GM21786 (cell line): ENCODE results near the gene CCDC30.

Source experiments
- ATAC-seq: cut with Tn5 transposase; IDR thresholded peaks from one replicate; pipeline ENCODE4 v1.9.1; 2021; ENCODE audit not compliant: unreplicated experiment

Gene CCDC30

DNA sequence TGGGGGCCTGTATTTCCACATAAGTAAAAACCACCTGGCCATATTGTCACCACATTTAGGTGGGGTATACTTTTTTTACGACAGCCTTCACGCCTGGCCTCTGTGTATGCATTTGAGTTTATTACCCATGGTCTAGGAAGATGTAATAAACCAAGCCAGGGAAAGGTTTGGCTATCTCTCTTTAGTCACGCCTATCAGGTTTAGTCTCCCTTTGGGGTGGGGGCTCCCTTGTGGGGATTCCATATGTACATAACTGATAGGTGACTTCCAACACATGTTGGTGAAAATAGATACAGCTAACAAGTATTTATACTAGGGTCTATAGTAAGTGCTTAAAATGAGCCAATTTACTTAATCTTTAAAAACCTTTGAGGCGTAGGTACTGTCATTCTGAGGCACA is 223.3 kb downstream of the CCDC30 start:
- ATAC-seq = no peak

GRCh38 chr1:42689912-42690311 is 226.8 kb downstream of the CCDC30 start:
- no peak for ATAC-seq

GRCh38 chr1:42690477-42691156 is 227.5 kb downstream of the CCDC30 start:
- no peak for ATAC-seq

GRCh38 chr1:42691157-42691498 is 228.0 kb downstream of the CCDC30 start:
- ATAC-seq = no peak

DNA sequence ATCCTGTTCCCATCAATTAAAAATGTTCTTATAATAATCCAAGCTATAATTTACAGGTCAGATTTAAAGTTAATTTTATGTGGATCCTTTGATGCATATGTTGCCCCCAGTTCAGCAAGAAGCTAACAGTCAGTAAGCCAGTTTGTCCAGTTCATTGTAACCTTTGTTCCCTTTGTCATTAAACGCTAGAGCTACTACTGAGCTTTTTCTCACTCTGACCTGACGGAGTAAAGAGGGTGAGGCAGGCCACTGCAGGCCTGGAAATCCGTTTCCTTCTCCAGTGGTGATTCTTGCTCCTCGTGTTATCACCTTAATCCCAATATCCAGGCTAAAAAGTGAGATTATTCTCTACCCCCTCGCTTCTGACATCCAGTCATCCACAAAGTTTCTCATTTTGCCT is 229.4 kb downstream of the CCDC30 start:
- no peak for ATAC-seq

GRCh38 chr1:42692911-42693310 is 229.8 kb downstream of the CCDC30 start:
- no peak for ATAC-seq

GRCh38 chr1:42698081-42698813 is 235.2 kb downstream of the CCDC30 start:
- no peak for ATAC-seq

DNA sequence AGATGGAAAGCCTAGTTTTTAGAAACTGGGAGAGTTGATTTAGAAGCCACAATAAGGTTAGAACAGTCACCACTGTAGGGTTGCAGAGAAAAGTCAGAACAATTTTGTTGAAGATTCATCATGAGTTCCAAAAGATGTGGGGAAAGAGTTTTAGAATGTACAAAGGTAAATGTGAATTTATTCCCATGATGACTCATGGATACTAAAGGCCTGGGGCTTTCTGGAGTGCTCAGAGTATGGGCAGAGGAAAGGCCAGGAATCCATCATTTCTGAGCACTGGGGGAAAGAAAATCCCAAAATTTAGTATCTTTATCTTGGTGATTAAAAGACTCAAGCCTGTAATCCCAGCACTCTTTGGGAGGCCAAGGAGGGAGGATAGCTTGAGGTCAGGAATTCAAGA is 236.9 kb downstream of the CCDC30 start:
- no peak for ATAC-seq

DNA sequence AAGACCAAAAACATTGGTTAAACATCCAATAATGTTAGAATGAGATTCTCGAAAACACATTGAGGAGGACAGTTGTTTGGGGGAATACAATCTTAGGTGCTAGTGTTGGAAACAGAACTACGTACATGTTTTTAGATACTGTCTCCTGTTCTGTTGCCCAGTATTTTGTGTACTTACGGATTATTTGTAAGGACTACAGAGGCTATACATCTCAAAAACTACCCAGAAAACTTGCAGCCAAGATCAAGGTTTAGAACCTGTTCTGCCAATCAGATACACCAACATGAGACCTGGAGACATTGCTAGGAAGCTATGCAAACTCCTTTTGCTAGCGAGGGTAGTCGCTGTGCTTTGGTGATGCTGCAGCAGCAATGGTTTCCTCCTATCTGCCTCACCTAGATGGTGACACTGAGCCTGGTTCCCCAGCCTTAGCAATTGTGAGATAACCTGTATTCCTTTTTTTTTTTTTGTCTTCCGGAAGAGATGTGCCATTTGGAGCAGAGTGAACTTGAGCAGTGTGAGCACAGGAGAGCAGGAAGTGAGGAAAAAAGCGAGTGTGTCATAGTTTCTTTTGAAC is 240.9 kb downstream of the CCDC30 start:
- ATAC-seq = no peak
